PC-3 (cell line): ENCODE measurements around the gene CNTNAP2.

Source experiments
- CTCF ChIP-seq: fragments of 300-600 bp; sonication (generic); conservative IDR thresholded peaks from 2 replicates; pipeline ENCODE4 v1.5.1; 2017; ENCODE audit warnings: antibody characterized with exemption, low read depth, mild to moderate bottlenecking, low read length
- EZH2 ChIP-seq: fragments of 300-600 bp; sonication (generic); IDR thresholded peaks from one replicate; pipeline ENCODE4 v1.6.1; 2017; ENCODE audit warnings: antibody characterized with exemption, mild to moderate bottlenecking, low read length; ENCODE audit not compliant: unreplicated experiment

GRCh38 chr7:147423875-147424274 lies 1307.3 kb downstream of the CNTNAP2 start:
- no peak for TF ChIP-seq CTCF
- TF ChIP-seq EZH2 = no peak
